Natural killer cell (primary cell): ENCODE data around the gene GRIK1. TPM values are rescaled to one million over a fixed set of nuclear protein-coding genes. Genes with fewer than 3 reads are reported as not detected.

Experiments
- ATAC-seq, 3 donors: fragments of 150-1000 bp in 2 of 3; fragments of 200-7000 bp in 1 of 3; cut with Tn5 transposase; 1 replicate in 1 of 3; 2 replicates in 2 of 3; pipeline ENCODE4 v1.10.0; 2021; ENCODE audit warnings: mild to moderate bottlenecking in 2 of 3, moderate library complexity in 2 of 3
- DNase-seq, 2 donors: peaks; one replicate each; pipeline versions ENCODE4 v3.0.0 to v3.0.0-alpha.2; 2013 to 2021; ENCODE audit warnings: mixed read lengths in 1 of 2
- H3K27ac ChIP-seq: one replicate; pipeline ENCODE4 v1.5.1; 2013; ENCODE audit warnings: mild to moderate bottlenecking, low read length
- H3K27me3 ChIP-seq: one replicate; pipeline ENCODE4 v1.6.1; 2013; ENCODE audit warnings: low read length; ENCODE audit not compliant: control insufficient read depth, insufficient read depth
- H3K36me3 ChIP-seq: one replicate; pipeline ENCODE4 v1.6.1; 2013; ENCODE audit warnings: low read length; ENCODE audit not compliant: control insufficient read depth, insufficient read depth
- H3K4me1 ChIP-seq: one replicate; pipeline ENCODE4 v1.6.1; 2013; ENCODE audit warnings: low read length; ENCODE audit not compliant: control insufficient read depth, insufficient read depth
- H3K4me3 ChIP-seq: one replicate; pipeline ENCODE4 v1.5.1; 2013; ENCODE audit warnings: low read length
- H3K9me3 ChIP-seq: one replicate; pipeline ENCODE4 v1.6.1; 2013; ENCODE audit warnings: low read length; ENCODE audit not compliant: control insufficient read depth, insufficient read depth
- H3K27ac Mint-ChIP-seq, 2 donors: one replicate each; pipeline ENCODE4 v1.8.0; 2022; ENCODE audit warnings: mild to moderate bottlenecking in 2 of 2, mixed read lengths in 2 of 2, moderate library complexity in 1 of 2
- H3K27me3 Mint-ChIP-seq, 2 donors: one replicate each; pipeline ENCODE4 v1.8.0; 2022; ENCODE audit warnings: low read depth in 2 of 2, mixed read lengths in 2 of 2
- H3K36me3 Mint-ChIP-seq: one replicate; pipeline ENCODE4 v1.8.0; 2022; ENCODE audit warnings: mixed read lengths
- H3K4me1 Mint-ChIP-seq, 2 donors: one replicate each; pipeline ENCODE4 v1.8.0; 2022; ENCODE audit warnings: mixed read lengths in 2 of 2
- H3K4me3 Mint-ChIP-seq: one replicate; pipeline ENCODE4 v1.8.0; 2022; ENCODE audit warnings: mild to moderate bottlenecking, moderate library complexity, mixed read lengths
- H3K9me3 Mint-ChIP-seq, 2 donors: one replicate each; pipeline ENCODE4 v1.8.0; 2022; ENCODE audit warnings: mixed read lengths in 2 of 2
- CTCF ChIP-seq: fragments of 200-600 bp; IDR thresholded peaks from one replicate; pipeline ENCODE4 v1.8.0; 2022; ENCODE audit warnings: antibody characterized with exemption
- WGBS: methylation state at CpG from one replicate; pipeline ENCODE4 v1.1.7; 2013; ENCODE audit warnings: missing lambda C conversion rate; ENCODE audit not compliant: insufficient coverage; 5-methylcytosine and 5-hydroxymethylcytosine counted together
- intact Hi-C: fragments of 100-400 bp; cut with micrococcal nuclease; formaldehyde crosslinking; loops from one replicate; pipeline ENCODE4 v1.14.2; 2022
- total RNA-seq, 4 donors: library from RNA; stranded (reverse); fragments of 120-200 nt in 1 of 4; gene quantifications; one replicate each; pipeline versions ENCODE4 v1.2.3 to v1.2.4, GENCODE V29; 2013 to 2022

Gene GRIK1
- total RNA-seq, 3 donors from 2014 or later (not counting 1 experiment from before 2014, with no cell fraction given), result not detected

GRCh38 chr21:29658177-29658933, 281.4 kb downstream of the GRIK1 start:
- no peak for TF ChIP-seq CTCF
- no peaks in the 10 kb centered on the region for H3K36me3 Mint-ChIP-seq
- no peak overlapping the region for H3K4me3 ChIP-seq
- no peaks in the 10 kb centered on the region for H3K27me3 Mint-ChIP-seq
- 92% methylated on average over 9 of the region's 10 CpGs for WGBS
- no peaks in the 10 kb centered on the region for H3K4me1 ChIP-seq
- H3K36me3 ChIP-seq, result no peaks in the 10 kb centered on the region
- H3K27ac ChIP-seq, result no peak overlapping the region
- no peaks in the 10 kb centered on the region for H3K9me3 ChIP-seq
- intact Hi-C loops, result no loop called here
- no peak for ATAC-seq
- no peak overlapping the region for H3K4me3 Mint-ChIP-seq
- no peak overlapping the region for H3K27ac Mint-ChIP-seq
- DNase-seq, result no peak
- no peaks in the 10 kb centered on the region for H3K27me3 ChIP-seq
- H3K4me1 Mint-ChIP-seq, result peaks cover 0 to 7% of the 10 kb centered on the region in 2 donors
- peaks cover 6 to 9% of the 10 kb centered on the region in 2 donors for H3K9me3 Mint-ChIP-seq

GRCh38 chr21:29657240-29657989, 282.4 kb downstream of the GRIK1 start:
- H3K4me3 Mint-ChIP-seq, result no peak overlapping the region
- Histone ChIP-seq H3K4me3 (no peak overlapping the region), H3K4me1 (no peaks in the 10 kb centered on the region), H3K36me3 (no peaks in the 10 kb centered on the region), H3K9me3 (no peaks in the 10 kb centered on the region), H3K27ac (no peak overlapping the region), H3K27me3 (no peaks in the 10 kb centered on the region)
- 86% methylated on average over 9 of the region's 9 CpGs for WGBS
- DNase-seq, result no peak
- ATAC-seq, result no peak
- TF ChIP-seq CTCF, result no peak
- H3K27ac Mint-ChIP-seq, result no peak overlapping the region
- peaks cover 6 to 9% of the 10 kb centered on the region in 2 donors for H3K9me3 Mint-ChIP-seq
- intact Hi-C loops, result no loop called here
- H3K27me3 Mint-ChIP-seq, result no peaks in the 10 kb centered on the region
- no peaks in the 10 kb centered on the region for H3K36me3 Mint-ChIP-seq
- peaks cover 0 to 7% of the 10 kb centered on the region in 2 donors for H3K4me1 Mint-ChIP-seq

- Histone ChIP-seq H3K27ac (no peak overlapping the region), H3K4me1 (no peaks in the 10 kb centered on the region), H3K27me3 (no peaks in the 10 kb centered on the region), H3K9me3 (no peaks in the 10 kb centered on the region), H3K4me3 (no peak overlapping the region), H3K36me3 (no peaks in the 10 kb centered on the region)
- ATAC-seq, result peak in 2 of 3 donors; percentile 22 to 37
- Mint-ChIP-seq H3K27ac (no peak overlapping the region), H3K27me3 (no peaks in the 10 kb centered on the region), H3K4me3 (no peak overlapping the region), H3K4me1 (peaks cover 0 to 7% of the 10 kb centered on the region in 2 donors), H3K36me3 (no peaks in the 10 kb centered on the region), H3K9me3 (peaks cover 6 to 9% of the 10 kb centered on the region in 2 donors)
- no peak for TF ChIP-seq CTCF
- 7% methylated on average over 4 of the region's 6 CpGs for WGBS
- DNase-seq, result peak in 1 of 2 donors; percentile 2
- intact Hi-C loops, result no loop called here
Measured at GRCh38 chr21:29656504-29657239, 283.1 kb downstream of the GRIK1 start.
